ENCODE data around the gene HCRTR2.
"Not testable (repeated sequence)": the region's sequence is repeated elsewhere in the genome, so short reads cannot be mapped to it uniquely, and the experiment has no call there.

The HCRTR2 gene

DNA sequence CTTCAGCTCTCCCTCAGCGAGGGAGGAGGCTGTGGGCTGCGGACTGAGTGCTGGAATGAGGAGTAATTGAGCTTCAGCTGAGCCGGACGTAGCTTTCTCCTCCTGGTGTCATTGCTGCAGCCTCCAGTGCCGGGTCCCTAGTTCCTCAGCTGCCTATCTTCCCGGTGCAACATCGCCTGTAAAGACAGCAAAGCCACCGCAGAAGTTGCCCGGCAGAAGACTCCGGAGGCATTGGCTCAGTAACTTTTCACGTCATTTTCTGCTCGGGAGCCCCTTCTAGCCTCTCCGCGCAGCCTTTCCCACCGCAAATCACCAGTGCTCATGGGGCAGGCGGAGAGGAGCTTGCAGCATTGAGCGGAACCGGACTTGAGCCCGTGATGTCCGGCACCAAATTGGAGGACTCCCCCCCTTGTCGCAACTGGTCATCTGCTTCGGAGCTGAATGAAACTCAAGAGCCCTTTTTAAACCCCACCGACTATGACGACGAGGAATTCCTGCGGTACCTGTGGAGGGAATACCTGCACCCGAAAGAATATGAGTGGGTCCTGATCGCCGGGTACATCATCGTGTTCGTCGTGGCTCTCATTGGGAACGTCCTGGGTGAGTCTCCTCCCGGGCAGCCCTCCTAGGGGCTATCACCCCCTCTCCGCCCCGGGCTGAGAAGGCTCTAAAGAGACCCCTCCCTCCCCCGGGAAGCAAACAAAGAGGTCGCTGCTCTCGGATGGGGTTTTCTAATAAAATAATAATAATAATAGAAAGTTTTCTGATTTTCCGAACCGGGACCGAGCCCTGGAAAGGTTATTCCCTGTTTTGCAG lies at the start of gene HCRTR2:
TSS of gene HCRTR2 (plus strand) at position 305 of the 816 bp plus-strand sequence. CDS start at position 378, 73 bp downstream.
- DNase-seq = no peak

DNA sequence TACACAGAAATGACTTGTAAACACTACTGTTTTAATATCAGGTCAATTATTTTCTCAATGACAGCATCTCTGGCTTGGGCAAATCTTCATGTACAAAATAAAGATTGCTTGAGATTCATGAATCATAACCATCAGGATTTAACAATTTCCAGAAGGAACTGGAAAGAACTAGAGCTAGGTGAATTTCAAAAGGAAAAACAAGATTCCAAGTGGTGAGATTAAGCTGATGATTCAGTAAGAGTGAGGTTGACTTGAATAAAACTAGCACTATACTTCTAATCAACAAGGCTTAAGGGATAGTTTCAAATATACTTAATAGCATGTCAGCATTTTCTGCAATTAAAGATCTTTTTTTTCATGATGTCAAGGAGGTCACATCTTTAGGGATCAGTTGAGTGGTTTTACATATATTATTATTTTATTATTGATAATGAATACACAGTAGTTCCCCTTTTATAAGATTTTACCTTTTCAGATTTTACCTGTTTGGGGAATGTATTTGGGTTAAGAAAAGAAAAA lies 43.5 kb upstream of the HCRTR2 start:
- no peak for DNase-seq

DNA sequence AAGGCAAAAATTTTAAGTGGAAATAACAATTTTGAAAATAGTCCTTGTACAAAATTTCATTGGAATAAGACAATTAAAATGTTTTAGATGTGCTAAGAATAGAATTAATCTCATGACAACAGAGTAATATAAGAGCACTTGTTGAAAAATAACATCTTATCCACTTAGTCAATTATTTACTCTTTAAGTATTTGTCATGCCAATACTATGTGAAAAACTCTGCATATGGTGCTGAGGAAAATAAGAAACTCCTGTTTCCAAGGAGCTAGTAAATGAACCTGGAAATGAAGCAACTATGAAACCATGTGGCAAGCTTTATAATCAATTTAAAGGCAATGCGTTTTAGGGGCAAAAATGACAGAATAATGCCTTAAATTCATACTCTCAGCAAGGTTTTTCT lies 42.7 kb upstream of the HCRTR2 start:
- DNase-seq = no peak

DNA sequence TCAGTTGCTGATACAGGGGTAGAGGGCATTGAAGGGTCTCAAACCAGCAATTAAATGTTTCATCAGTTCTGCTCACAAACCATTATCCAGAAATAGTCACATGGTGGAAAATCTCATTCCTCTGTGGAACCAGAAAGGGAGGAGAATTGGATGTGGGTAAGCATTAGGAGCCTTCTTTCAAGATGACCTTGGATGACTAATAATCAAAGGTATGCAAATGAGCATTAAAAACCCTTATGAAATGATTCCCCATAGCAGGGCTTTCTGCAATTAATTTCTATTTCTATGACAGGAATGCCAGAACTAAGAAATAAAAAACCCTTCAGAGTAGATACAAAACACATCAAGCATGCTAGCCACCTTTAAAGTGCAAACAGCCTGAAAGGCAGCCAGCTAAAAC lies 37.4 kb upstream of the HCRTR2 start:
- DNase-seq = no peak

DNA sequence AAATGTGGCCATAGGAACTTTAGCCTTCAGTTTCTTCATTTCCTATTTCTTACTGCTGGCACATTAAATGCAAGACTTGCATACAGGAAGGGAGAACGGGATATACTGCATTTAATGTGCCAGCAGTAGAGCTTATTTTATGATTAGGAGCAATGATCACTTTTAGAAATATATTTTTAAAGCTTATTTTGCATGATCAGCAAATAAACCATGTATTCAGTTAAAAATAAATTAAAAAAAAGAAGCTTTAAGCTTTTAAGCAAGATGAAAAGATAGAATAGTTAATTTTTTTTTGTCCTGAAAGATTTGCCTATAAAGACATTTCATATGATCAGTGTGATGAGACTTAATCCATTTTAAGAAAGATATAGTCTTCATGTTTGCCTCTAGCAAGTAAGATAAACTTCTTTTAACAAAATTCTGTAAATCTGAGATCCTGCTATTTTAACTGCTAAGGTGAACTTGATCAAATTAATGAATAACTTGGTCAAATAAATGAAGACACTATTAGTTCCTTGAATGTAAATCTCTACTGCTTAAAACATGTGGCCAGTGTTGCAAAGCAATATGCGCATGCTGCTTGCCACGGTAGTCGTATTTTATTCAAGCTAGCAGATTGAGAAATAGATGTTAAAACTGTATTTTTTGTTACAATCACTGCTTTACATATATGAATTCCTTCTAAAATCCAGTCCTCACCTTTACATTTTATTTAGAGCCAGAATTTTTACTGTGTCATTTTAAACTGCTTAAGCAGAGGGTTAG lies 36.2 kb upstream of the HCRTR2 start:
- no peak for DNase-seq

DNA sequence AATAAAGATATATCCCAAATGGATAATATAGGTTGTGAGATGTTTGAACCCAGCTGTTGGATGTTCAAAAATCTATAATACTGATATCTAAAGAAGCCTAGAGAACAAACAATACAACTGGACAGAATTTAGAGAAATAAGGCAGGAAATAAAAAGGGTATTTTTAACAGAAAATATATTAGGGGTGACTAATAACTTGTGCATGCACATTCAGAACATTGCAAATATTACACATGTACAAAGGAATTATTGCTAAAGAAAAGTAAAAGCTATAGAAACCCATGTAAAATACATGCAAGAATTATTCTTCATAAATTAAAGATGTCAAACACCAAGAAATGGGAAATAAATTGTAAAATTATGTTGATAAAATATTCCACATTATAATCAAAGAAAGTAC lies 32.7 kb upstream of the HCRTR2 start:
- DNase-seq = no peak

DNA sequence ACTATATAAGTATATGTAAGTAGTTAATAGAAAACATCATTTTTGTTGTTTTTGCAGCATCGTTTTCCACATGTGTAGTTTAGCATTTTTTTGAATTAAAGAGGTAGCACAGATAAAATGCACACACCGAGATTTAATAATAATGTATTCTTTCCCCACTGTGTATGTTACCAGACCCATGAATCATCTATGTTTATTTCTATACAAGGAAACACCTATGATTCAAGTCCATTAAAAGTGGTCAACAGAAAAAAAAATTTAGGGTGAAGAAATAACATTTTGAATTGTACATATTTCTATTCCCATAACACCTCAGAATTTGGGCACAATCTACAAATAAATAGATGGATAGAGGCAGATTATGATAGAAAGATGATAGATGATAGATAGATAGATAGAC lies 31.7 kb upstream of the HCRTR2 start:
- no peak for DNase-seq

DNA sequence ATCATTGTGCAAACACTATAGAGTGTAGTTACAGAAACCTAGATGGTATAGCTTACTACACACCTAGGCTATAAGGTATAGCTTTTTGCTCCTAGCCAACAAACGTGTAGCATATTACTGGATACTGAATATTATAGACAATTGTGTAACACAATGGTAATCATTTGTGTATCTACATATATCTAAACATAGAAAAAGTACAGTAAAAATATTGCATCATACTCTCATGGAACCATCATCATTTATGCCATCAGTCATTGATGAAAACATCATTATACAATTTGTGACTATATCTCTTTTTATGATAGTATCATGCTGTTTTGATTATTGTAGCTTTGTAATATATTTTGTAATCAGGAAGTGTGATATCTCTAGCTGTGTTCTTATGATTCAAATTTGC lies 21.0 kb upstream of the HCRTR2 start:
- DNase-seq = no peak

DNA sequence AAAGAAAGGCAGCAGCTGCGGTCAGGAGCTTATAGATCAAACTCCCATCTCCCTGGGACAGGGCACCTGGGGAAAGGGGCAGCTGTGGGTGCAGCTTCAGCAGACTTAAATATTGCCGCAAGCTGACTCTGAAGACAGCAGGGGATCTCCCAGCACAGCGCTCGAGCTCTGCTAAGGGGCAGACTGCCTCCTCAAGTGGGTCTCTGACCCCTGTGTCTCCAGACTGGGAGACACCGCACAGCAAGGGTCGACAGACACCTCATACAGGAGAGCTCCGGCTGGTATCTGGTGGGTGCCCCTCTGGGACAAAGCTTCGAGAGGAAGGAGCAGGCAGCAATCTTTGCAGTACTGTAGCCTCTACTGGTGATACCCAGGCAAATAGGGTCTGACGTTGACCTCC lies 15.5 kb upstream of the HCRTR2 start:
- DNase-seq = not testable (repeated sequence)

DNA sequence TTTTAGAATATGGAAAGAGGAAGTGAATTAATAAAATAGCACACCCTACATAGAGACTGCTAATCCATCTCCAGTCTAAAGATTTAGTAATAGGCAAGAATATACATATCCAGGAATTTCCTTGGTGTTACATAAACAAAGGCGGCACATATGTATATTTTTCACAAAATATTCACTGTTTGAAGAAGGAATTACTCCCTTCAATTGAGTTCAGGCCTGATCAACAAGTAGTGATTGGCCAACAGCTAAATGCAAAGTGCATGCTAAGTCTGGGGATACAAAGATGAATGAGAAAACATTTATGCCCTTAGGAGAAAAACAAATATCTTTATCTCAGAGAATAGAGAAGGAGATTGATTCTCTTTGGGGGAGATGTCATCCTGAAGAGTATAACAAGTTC lies 6.5 kb upstream of the HCRTR2 start:
- DNase-seq = no peak

DNA sequence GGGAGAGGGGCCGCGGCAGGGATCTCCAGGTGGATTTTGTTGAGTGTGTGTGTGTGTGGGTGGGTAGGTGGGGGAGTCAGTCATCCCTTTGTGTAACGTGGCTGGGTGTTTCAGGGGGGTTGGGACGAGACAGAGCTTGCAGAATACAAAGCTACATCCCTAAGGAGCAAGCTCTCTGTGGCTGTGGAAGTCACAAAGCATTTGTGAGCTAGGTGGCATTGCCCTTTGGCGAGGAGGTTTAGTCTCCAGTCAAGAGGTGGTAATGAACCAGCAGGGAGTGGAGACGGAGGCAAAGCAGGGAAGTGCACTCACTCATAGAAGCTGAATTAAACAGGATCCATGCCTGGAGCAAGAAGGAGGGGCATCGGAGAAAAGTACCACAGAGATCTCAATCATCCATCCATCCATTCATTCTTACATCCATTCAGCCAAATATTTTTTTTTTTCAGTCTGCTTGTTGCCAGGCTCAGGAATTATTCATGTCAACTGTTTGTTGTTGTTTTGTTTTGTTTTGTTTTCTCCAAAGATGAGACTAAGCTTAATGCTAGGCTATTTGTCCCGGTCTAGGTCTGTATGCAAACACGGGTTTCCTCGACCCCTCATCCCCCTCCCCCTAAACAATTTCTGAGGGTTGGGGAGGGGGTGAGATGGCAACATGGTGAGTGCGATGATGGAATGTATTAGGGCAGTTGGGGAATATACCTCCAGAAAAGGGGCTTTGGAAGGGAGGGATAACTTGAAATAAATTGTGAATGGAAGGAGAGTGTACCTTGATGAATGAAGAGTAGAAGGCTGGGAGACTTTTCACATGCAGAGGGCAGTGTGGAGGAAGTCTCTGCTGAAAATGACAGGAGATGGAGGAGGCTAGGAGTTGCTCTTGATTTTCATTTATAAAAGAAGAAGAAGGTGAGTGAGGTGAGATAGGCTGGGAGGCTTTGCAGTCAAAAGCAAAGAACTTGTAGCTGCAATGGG lies 1.0 kb downstream of the HCRTR2 start:
- no peak for DNase-seq

DNA sequence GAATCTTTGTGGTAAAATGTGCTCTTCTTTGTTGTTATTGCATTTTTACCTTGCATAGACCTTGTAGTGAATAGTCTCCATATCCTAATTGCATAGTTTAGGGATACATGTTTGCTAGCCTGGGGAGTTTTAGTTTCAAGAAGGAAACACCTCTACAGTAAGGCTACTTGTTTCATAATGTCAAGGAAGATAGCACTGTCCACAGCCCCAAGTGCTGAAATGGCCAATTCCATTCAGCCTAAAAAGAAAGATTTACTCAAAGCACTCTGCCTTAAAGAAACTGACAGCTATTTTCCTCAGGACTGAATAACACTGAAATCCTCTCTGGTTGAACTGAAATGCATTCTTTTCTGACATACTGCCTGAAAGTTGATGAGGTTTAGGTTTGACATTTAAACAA lies 2.6 kb downstream of the HCRTR2 start:
- no peak for DNase-seq

DNA sequence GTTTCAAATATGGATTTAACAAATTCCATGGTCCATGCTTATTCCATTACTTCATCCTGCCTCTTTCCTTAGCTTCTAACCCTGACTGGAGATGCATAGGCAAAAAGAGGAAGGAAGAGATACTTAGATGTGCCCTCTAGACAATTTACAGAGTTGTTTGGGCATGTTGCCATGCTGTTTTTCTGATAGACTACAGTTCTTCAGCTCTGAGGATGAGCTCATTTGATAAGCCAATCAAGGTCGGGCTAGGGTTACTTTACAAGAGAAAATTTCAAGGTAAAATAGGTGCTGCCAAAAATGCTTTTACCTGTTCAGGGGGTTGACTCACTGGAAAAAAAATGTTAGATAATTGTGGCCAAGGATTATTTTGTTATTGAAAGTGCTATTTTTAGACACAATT lies 5.9 kb downstream of the HCRTR2 start:
- DNase-seq = no peak

DNA sequence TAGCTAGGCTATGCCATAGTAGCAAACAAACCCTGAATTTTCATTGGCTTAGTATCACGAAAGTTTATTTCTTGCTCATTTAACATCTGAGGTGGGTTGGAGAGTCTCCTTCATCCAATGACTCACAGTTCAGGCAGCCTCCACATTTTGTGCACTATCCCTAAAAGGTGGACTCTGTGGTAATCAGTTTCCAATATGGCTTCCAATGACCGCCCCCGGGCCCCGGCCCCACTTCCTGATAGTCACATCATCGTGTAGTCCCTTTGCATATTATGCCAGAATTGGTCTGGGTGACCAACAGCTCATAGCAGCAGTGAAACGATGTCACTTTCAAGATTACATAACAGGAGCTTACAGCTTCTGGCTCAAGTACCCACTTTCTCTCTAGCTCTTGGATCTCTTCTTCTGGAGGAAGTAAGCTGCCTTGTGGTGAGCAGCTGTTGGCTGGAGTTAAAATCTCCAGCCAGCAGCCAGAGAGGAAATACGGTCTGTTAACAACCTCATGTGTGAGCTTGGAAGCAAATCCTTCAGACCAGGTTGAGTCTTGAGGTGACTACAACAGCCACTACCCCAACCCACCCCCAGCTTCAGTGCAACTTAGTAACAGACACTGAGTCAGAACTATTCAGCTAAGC lies 7.8 kb downstream of the HCRTR2 start:
- no peak for DNase-seq

DNA sequence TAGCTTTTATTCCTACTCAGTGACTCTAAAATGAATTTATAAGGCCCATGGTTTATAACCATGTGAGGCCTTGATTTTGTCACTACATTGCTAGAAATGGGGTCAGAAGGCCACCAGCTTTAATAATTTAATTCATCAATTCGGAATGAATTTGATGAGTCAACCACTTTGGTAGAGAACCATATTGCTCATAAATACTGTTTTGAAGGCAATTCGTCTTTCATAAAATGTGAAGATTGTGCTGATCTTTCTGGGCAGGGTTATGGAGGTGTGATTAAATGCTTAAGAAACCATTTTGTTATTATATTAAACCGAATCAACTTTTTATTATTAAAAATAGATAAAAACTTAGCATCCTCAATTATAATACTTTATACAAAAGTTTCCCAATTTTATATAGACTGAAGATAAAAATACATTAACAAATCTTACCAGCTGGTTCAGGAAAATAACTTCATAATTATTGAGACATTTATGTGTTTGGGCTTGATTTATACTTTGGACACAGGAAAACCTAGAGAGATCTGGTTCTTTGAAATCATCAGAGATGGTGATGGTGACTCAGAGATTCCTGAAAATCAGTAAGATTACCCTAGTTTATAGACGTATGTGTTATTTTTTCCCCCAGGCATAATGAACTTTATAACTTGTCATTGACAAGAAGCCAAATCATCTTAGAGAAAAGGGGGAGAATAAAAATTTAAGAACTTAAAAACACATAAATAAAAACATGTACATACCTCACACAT lies 10.6 kb downstream of the HCRTR2 start:
- DNase-seq = no peak

DNA sequence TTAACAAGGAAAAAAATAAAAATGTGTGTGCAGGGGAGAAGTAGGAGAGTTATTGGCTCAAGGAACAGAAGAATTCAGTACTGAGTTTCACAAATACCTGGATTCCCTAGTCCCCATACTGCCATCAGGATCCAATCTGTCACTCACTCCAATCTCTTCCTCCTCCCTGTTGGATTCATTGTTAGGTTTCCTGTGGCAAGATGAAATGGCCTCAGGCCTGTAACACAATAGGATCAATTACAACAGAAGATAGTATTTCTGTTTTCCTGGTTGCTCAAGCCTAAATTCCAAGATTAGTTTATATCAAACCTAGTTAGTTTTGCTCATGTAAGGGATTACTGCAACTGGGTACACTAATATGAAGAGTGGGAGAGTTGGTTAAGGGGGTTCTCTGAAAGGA lies 24.4 kb downstream of the HCRTR2 start:
- no peak for DNase-seq

DNA sequence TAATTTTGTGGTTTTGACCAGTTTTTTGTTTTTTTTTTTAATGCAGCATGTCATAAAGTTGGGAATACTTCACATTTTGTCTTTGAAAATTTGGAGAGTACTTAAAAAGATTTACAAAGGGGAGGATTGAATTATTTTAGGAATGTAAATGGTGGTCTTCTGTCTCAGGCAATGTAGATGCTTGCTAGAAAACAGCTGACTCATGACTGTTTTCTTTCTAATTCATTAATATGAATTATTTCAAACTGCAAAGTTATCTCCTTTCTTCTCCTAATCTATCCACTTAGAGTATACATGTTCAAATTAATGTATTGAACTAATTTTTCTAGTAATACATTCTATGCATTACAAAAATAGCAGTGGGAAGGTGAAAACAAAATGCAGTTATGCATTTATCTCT lies 24.9 kb downstream of the HCRTR2 start:
- no peak for DNase-seq

DNA sequence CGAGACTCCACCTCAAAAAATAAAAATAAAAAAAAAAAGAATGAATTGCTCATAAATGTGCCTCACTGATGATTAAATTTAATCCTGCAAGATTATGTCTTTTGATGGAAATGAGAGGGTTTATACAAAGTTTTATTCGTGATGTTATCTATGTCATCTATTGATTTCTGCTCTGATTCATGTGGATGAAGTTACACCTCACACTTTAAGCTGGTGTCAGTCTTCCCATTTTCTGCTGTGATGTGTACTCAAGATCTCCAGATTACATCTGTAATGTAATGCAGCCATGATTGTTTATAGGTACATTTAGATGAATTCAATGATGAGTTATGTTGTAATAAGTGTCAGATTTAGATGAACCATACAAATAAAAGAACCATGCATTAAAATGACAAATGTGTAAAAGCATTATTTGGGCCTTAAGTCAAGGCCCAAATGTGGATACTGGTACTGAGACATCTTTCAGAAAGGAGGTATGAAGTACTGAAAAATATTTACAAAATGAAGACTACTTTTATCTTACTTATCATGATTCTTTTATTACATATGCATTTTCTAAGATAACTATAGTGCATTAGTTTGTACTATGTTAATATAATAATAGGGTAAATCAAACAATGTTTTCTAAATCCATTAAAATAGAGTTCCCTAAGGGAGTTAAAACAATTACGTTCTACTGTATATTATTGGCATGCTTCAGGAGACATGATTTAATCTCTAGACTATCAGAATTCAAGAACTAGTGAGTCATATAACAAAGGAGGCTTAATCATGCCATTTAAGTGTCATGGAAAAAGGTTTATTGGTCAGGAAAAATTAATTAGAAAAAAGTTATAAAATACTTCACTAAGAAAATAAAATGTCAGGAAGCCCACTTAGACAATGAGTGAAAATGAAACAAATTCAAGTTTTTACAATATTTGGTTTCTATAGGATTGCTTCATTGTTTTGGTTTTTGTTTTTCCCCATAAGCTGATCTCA lies 34.5 kb downstream of the HCRTR2 start:
- DNase-seq = no peak

DNA sequence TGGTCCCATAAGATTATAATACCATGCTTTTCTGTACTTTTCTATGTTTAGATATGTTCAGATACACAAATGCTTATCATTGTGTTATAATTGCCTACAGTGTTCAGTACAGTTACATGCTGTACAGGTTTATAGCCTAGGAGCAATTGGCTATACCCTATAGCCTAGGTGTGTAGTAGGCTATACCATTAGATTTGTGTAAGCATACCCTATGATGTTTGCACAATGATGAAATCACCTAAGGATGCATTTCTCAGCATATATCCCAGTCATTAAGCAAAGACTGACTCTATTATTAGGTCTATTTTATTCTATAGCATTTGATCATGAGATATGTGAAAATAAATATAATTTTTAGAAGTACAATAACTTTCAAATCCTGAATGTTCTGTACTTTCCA lies 36.6 kb downstream of the HCRTR2 start:
- no peak for DNase-seq

DNA sequence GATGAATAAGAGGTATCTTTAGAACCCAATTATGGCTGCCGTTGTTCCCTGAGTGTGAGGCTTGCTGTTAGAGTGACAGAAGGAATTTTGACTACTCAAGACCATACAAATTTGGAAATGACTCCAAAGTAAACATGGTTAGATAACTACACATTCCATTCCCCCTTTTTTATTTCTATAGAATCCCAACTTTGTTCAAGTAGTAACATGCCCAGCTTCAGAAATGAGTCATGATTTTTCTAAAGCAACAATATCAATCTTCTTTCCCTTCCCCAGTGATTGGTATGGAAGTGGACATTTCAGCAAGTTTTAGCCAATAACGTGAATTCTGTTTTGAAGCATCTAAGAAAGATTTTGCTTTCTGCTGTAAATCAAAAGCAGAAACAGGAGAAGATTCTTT lies 37.8 kb downstream of the HCRTR2 start:
- no peak for DNase-seq
